HG03159 (cell line): ENCODE results near the gene CCR7.
"Not testable (repeated sequence)": the region's sequence is repeated elsewhere in the genome, so short reads cannot be mapped to it uniquely, and the experiment has no call there.

Experiments used
- ATAC-seq: cut with Tn5 transposase; IDR thresholded peaks from one replicate; pipeline ENCODE4 v1.9.1; 2021; ENCODE audit warnings: mild to moderate bottlenecking, moderate library complexity; ENCODE audit not compliant: unreplicated experiment

Gene CCR7

GRCh38 chr17:40552806-40553693 lies 12.2 kb downstream of the CCR7 start:
- ATAC-seq: no peak

- ATAC-seq: no peak
Observed at GRCh38 chr17:40551879-40552768, 13.1 kb downstream of the CCR7 start.

DNA sequence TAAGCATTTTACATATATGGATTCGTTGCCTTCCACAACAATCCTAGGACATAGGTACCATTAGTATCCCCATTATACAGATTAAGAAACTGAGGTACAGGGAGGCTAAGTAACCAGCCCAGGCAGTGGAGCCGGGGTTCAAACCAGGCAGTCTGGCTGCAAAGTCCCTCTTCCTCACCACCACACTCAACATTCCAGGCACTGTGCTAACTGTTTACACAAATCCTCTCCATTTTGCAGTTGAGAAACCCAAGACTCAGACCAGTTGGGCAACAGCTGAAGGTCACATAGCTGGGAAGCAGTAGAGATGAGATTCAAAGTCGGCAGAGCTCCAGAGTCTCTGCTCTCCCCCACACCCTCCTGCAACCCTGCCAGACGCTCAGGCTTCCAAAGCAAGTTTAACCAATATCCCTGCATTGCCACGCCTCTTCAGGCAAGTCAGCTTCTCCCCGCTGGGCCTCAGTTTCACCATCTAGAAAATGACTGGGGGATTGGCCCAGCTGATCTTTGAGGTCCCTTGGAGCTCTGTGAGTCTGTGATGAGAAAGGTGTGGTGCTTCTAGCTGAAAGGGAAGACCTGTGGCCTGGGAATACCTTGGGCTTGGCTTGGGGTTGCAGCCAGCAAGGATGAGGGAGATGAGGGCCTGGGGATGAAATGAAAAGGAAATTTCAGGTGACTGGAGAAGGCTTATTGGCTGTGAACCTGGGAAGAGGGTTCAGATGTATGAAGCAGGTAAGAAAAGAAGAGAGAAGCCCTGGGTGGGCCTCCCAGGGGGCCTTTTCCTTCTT lies 14.0 kb downstream of the CCR7 start:
- ATAC-seq: no peak

DNA sequence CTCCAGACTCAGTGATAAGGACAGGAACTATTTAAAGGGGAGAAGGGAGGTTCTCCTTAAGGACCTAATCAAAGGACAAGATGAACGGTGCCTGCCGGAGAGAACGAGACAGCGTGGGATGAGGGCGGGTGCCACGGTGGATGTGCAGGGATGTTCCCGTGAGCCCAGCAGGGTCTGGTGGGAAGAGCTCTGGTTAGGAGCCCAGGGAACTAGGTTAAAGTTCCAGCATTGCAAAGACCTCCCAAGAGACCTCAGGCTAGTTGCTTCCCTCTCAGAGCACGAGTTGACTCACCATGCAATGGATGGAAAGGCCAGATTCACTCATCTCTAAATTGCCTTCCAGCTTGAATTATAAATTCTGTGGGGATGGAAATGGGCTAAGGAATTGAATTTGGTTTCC lies 14.7 kb downstream of the CCR7 start:
- ATAC-seq: no peak

GRCh38 chr17:40548982-40549685 lies 16.1 kb downstream of the CCR7 start:
- ATAC-seq: no peak

DNA sequence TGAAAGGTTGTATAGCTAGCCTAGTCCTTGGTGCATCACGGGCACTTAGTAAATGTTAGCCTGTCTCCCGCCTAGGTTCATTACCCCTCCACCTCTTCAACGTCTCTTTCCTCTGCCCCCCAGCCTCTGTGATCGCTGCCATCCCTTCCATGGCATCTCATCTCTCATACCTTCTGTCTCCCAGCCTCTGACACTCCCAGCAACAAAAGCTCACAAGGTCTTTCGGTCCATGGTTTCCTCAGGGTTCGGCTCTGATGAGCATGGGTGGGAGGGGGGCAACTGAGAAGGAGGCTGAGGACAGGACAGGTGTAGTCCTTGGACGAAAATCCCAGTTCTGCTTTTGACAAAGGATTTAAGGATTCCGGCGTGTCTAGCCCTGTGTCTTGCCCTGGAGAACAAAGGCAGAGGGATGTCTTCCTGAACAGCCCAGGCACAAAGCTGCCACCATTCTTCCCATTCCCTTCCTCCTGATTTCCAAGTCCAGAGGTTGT lies 16.7 kb downstream of the CCR7 start:
- no peak for ATAC-seq

DNA sequence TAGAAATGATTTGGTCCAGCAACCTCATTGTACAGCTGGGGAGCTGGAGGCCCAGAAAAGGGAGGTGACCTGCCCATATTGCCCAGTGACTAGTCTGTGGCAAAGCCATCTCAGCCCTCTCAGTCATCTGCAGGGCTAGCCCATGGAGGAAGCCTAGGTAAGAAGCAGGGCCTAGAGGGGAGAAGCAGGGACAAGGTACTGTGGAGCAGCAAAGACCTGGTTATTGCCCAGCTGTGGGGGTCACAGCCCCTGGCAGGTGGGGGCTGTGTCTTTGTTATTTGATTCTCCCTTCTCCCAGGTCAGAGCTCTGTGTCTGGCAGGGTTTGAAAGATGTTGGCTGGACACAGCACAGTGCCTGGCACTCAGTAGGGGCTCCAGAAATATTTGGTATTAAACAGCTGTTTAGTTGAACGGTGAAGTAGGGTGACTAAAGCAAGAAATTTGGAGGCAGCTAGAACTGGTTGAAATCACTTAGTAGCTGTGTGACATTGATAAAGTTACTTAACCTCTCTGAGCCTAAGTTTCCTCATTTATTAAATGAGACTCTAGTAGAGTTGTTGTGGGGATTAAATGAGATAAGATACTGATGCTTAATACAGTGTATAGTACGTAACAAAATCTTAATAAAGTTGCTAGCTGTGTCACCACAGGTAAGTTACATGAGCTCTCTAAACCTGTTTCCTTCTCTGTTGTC lies 17.3 kb downstream of the CCR7 start:
- no peak for ATAC-seq

DNA sequence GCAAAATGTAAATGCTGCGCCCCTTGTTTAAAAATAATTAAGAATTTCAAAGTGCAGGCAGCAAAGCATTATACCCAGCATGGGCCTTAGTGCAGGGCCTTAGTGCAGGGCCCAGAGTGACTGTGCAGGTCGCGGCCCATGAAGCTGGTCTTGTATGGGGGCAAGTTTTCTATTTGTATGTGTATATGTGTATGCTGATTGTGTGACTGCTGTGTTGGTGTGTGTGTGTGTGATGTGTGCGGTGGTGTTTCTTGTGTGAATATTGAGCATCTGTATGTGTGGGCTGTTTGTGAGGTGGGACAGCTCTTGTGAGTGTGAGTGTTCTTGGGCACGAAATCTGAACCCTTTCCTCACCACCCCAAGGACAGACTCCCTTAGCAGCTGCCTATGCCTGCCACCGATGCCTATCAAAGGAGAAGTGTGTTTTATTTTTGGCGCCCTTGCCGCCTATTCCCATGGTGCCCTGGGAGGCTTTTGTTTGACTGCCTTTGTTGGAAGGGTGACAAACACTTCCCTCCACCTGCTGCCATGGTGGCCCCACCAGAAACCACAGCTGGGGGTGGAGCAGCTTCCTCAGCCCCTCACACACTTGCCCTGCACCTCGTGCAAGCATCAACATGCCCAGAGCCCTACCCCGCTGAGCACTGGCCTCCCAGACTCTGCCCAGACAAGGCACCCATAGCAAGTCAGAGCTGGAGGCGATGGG lies 18.0 kb downstream of the CCR7 start:
- no peak for ATAC-seq

GRCh38 chr17:40546497-40546896 lies 18.8 kb downstream of the CCR7 start:
- ATAC-seq: not testable (repeated sequence)

DNA sequence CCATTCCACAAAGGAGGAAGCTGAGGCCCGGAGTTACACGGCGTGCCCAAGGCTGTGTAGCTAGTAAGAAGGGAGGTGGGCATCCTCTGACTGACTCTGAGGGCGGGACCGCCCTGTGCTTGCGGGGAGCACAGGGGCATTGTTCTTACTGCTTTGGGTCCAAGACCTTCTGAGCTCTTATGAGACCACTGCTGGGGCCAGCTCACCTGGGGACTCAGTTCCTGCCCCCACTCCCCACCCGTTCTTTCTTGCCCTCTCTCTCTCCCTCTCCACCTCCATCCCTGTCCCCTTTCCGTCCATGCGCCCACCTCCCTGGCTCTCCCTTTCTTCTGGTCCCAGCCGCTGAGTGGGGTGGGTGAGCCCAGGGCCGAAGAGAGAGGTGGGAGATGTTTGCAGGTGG lies 19.6 kb downstream of the CCR7 start:
- ATAC-seq: no peak

GRCh38 chr17:40542558-40543411 lies 22.5 kb downstream of the CCR7 start:
- ATAC-seq: no peak

GRCh38 chr17:40541873-40542557 lies 23.3 kb downstream of the CCR7 start:
- no peak for ATAC-seq

DNA sequence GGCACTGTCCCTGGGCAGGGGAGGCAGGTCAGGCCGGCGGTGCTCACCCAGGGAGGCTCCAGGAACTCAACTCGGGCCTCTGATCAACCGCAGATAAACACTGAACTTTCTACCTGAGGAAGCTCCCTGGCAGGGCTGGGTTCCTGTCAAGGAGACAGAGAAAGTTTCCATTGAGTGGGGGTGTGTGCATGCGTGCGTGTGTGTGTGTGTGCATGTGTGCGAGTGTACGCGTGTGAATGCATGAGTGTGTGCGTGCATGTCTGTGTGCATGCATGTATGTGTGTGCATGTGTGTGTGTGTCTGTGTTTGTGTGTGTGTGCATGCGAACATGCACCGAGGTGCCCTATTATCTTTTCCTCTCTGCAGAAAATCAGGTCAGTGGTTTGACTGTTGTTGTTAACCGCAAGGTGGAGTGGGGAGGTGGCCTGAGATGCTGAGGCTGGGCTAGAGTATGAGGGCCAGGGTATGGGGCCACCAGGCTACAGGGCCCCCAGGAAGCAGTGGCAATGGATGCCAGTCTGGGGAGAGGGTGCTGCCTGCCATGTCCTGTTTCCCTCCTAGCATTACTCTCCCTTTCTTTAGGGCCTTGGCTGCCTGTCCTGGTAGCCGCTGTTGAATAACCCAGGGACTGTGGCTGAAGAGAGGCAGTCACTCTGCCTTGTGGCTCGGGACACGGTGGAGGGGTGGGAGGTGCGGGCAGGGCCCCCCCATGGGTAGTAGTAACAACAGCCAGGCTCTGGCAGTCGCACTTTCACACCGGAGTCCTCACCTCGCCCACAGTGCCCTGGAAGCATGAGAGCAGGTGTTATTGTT lies 24.0 kb downstream of the CCR7 start:
- ATAC-seq: no peak

DNA sequence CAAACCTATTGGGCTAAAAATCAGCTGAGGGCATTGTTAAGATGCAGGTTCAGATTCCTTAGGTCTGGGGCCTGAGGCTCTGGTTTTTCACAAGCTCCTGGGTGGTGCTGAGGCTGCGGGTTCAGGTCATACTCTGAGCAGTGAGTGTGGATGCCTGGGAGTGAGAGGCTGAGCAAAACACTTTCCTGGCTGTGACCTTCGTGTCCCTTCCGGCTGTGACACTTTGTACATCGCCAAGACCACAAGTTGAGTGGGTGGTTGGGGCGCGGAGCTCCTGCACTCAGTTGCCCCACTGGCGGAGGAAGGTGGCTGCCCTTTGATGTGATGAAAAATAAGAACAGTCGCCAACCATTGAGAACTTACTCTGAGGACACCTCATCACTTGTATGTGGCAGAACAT lies 24.8 kb downstream of the CCR7 start:
- no peak for ATAC-seq

- no peak for ATAC-seq
Observed at GRCh38 chr17:40539711-40540411, 25.4 kb downstream of the CCR7 start.
